Measurements from ENCODE around the gene PBXIP1. TPM values are rescaled to one million over a fixed set of nuclear protein-coding genes. Genes with fewer than 3 reads are reported as not detected.
A peak's percentile ranks its signal among the peaks of the same experiment; 100 is the strongest.

Gene PBXIP1
- total RNA-seq, 1 donor = 52.2 TPM

DNA sequence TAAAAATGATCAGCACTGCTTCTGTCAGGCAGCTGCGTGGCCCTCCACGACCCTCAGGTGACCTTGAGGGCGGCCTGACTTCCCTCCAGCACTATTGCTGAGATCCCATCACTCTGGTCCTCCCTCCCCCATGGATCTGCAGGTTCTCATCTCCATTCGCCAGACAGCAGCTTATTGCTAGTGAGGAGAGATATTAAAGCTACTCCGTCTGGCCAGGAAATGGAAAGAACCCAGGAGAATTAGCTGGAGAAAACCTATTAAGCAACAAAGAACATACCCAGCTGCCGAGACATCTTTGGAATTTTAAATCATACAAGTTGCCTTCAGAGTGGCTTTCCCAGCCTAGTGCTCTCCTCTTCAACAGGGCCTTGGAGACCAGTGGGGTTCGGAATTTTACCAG is 60.1 kb downstream of the PBXIP1 start:
- peak; percentile 9 for DNase-seq (ENCODE audit: low read depth)
- TF ChIP-seq, protein P1, sequence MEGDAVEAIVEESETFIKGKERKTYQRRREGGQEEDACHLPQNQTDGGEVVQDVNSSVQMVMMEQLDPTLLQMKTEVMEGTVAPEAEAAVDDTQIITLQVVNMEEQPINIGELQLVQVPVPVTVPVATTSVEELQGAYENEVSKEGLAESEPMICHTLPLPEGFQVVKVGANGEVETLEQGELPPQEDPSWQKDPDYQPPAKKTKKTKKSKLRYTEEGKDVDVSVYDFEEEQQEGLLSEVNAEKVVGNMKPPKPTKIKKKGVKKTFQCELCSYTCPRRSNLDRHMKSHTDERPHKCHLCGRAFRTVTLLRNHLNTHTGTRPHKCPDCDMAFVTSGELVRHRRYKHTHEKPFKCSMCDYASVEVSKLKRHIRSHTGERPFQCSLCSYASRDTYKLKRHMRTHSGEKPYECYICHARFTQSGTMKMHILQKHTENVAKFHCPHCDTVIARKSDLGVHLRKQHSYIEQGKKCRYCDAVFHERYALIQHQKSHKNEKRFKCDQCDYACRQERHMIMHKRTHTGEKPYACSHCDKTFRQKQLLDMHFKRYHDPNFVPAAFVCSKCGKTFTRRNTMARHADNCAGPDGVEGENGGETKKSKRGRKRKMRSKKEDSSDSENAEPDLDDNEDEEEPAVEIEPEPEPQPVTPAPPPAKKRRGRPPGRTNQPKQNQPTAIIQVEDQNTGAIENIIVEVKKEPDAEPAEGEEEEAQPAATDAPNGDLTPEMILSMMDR (IDR thresholded peaks at IDR 0.05; ENCODE audit: insufficient read depth, low read depth, low read length) = no peak
- H3K4me3 ChIP-seq (ENCODE audit: low read depth, low read length) = no peak overlapping the region

Small RNA genes lying within 50 kb of the gene (small RNA-seq; reads per million reads assigned to genes)
- gene MIR4258 (not detected), gene RF00017 (not detected)

Other genes starting within 250 kb of the PBXIP1 start
- not detected in 2 replicates for gene KCNN3, start 85.8 kb downstream of the PBXIP1 start, total RNA-seq
- gene PMVK, start 19.4 kb downstream of the PBXIP1 start, total RNA-seq = 6.4 and 8.2 TPM in 2 replicates
- gene PYGO2, start 5.7 kb upstream of the PBXIP1 start, total RNA-seq = 26.7 and 28.9 TPM in 2 replicates
- 255 and 330 TPM in 2 replicates for gene SHC1, start 14.6 kb upstream of the PBXIP1 start, total RNA-seq
- gene CKS1B, start 18.6 kb upstream of the PBXIP1 start, total RNA-seq = 57.7 and 68.2 TPM in 2 replicates
- 22.9 and 24.2 TPM in 2 replicates for gene FLAD1, start 27.2 kb upstream of the PBXIP1 start, total RNA-seq
- gene LENEP, start 37.5 kb upstream of the PBXIP1 start, total RNA-seq = 0.32 and 0.43 TPM in 2 replicates
- 15.5 and 15.8 TPM in 2 replicates for gene ZBTB7B, start 46.7 kb upstream of the PBXIP1 start, total RNA-seq
- gene DCST2, start 77.7 kb upstream of the PBXIP1 start, total RNA-seq = not detected in 2 replicates
- not detected in 2 replicates for gene DCST1, start 77.7 kb upstream of the PBXIP1 start, total RNA-seq
- gene ADAM15, start 95.2 kb upstream of the PBXIP1 start, total RNA-seq = 41.2 and 49.2 TPM in 2 replicates
- 2.6 and 3.9 TPM in 2 replicates for gene EFNA4, start 107.6 kb upstream of the PBXIP1 start, total RNA-seq
- gene EFNA3, start 122.7 kb upstream of the PBXIP1 start, total RNA-seq = 0.32 and 0.43 TPM in 2 replicates
- not detected in 2 replicates for gene EFNA1, start 171.8 kb upstream of the PBXIP1 start, total RNA-seq
- 52.5 and 58.7 TPM in 2 replicates for gene SLC50A1, start 179.8 kb upstream of the PBXIP1 start, total RNA-seq
- gene DPM3, start 184.4 kb upstream of the PBXIP1 start, total RNA-seq = 23.7 and 47.0 TPM in 2 replicates
- gene KRTCAP2, start 217.2 kb upstream of the PBXIP1 start, total RNA-seq = 65.6 and 95.3 TPM in 2 replicates
- 6.5 and 7.7 TPM in 2 replicates for gene TRIM46, start 217.8 kb upstream of the PBXIP1 start, total RNA-seq